Large intestine (tissue), 3 donors: ENCODE measurements around the gene IGFBP1. TPM values are rescaled to one million over a fixed set of nuclear protein-coding genes. Genes with fewer than 3 reads are reported as not detected.

Source experiments
- DNase-seq, 2 donors: peaks; one replicate each; pipeline versions ENCODE4 v3.0.0 to v3.0.0-alpha.2; 2013
- H3K27ac ChIP-seq: one replicate; pipeline ENCODE4 v1.5.1; 2013; ENCODE audit warnings: low read length
- H3K27me3 ChIP-seq: 2 replicates; pipeline ENCODE4 v1.6.1; 2013; ENCODE audit warnings: low read length; ENCODE audit not compliant: control insufficient read depth, insufficient read depth
- H3K36me3 ChIP-seq: 2 replicates; pipeline ENCODE4 v1.6.1; 2013; ENCODE audit warnings: low read length; ENCODE audit not compliant: control insufficient read depth, insufficient read depth
- H3K4me1 ChIP-seq: one replicate; pipeline ENCODE4 v1.6.1; 2013; ENCODE audit warnings: low read length; ENCODE audit not compliant: control insufficient read depth, insufficient read depth
- H3K4me3 ChIP-seq: one replicate; pipeline ENCODE4 v1.5.1; 2013; ENCODE audit warnings: low read length
- H3K9me3 ChIP-seq: one replicate; pipeline ENCODE4 v1.6.1; 2013; ENCODE audit warnings: mild to moderate bottlenecking, low read depth, low read length, moderate library complexity; ENCODE audit not compliant: control insufficient read depth
- WGBS: methylation state at CpG from one replicate; pipeline ENCODE4 v1.1.5; 2013; ENCODE audit warnings: low lambda C conversion rate; ENCODE audit not compliant: insufficient coverage; 5-methylcytosine and 5-hydroxymethylcytosine counted together
- polyA plus RNA-seq: library from polyadenylated mRNA; unstranded; fragments of 120-200 nt; gene quantifications from one replicate; pipeline ENCODE4 v1.2.1, GENCODE V29; 2013

IGFBP1 gene
- polyA plus RNA-seq, 1 donor = 0.12 TPM

- Histone ChIP-seq H3K27me3 (peaks cover 10% of the 10 kb centered on the region), H3K4me1 (no peaks in the 10 kb centered on the region), H3K9me3 (no peaks in the 10 kb centered on the region), H3K27ac (no peak overlapping the region), H3K4me3 (no peak overlapping the region), H3K36me3 (no peaks in the 10 kb centered on the region)
- no CpG with 5 or more reads among the region's 13 CpGs for whole genome bisulfite sequencing
- no peak for DNase-seq
These were observed 22.5 kb upstream of the IGFBP1 start for GRCh38 chr7:45865594-45866410.

- no peak for DNase-seq
- WGBS = no CpG with 5 or more reads among the region's 2 CpGs
- Histone ChIP-seq H3K27ac (no peak overlapping the region), H3K4me3 (no peak overlapping the region), H3K4me1 (no peaks in the 10 kb centered on the region), H3K9me3 (no peaks in the 10 kb centered on the region), H3K27me3 (peaks cover 10% of the 10 kb centered on the region), H3K36me3 (no peaks in the 10 kb centered on the region)
These were observed 20.8 kb upstream of the IGFBP1 start for GRCh38 chr7:45867471-45867870.

- no peak overlapping the region for H3K4me3 ChIP-seq
- no CpG with 5 or more reads among the region's 4 CpGs for WGBS
- no peaks in the 10 kb centered on the region for H3K4me1 ChIP-seq
- peaks cover 10% of the 10 kb centered on the region for H3K27me3 ChIP-seq
- H3K27ac ChIP-seq = no peak overlapping the region
- DNase-seq = no peak
- no peaks in the 10 kb centered on the region for H3K9me3 ChIP-seq
- H3K36me3 ChIP-seq = no peaks in the 10 kb centered on the region
These were observed 18.9 kb upstream of the IGFBP1 start for GRCh38 chr7:45869426-45869825.

DNA sequence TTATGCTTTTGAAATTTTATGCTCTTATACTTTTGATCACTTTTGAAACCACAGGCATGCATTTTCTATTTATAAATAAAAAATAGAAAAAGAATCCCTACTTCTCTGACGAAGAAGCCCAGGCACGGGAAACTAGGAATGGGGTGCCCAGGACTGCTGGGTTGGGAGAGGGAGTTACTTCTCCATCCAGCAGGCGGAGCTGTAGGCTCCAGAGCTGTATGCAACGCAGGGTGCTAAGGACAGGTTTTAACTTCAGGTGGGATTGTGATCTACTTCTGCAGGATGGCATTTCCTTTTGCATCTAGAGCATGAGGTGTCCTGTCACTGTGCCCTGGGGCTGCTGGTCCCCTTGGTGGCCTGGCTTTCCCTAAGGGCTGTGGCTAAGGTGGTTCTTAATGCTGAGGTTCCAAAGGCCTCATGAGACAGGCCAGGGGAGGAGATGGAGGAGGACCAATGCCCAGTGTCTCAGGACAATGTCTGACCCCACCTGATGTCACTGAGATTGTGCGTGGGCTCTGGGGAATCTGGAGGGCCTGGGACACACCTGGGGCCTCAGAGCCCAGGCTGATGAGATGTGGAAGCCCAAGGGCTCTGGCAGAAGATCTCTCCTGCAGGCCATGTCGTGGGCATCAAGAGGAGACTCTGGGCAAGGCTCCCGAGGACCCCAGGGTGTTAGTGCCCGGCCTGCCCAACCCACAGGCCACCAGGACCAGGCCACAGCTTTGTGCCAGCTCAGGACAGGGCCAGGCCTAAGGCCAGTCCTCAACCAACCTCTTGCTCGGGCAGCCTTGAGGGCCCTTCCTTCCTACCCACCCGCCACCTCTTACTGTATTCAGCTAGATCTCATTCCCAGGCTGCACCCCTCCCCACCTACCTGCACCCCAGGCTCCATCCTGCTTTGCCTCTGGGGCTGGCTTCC is 15.9 kb upstream of the IGFBP1 start:
- 60% methylated on average over 1 of the region's 10 CpGs for WGBS
- H3K36me3 ChIP-seq = no peaks in the 10 kb centered on the region
- no peak for DNase-seq
- no peak overlapping the region for H3K27ac ChIP-seq
- no peaks in the 10 kb centered on the region for H3K4me1 ChIP-seq
- H3K9me3 ChIP-seq = no peaks in the 10 kb centered on the region
- H3K4me3 ChIP-seq = no peak overlapping the region
- H3K27me3 ChIP-seq = peaks cover 3% of the 10 kb centered on the region

DNA sequence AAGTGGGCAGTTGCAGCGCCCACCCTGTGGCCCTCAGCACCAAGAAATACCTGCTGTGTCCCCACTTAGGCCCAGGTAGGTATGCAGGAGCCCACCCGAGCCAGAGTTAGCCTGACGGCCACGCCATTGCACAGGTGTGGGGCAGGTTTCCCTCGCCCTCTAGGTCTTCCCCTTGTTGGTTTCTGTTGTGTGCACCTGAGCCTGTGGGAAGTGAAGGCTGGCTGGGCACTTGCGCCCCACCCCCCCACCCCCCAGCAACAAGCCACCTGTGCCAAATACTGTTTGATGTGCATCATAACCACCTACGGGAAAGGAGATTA is 15.3 kb upstream of the IGFBP1 start, which contains the start of gene CCDC201:
CCDC201 (minus strand) TSS at position 48 of the 320 bp plus-strand sequence. CDS start 75 bp downstream, outside the sequence.
- no peak for DNase-seq
- Histone ChIP-seq H3K9me3 (no peaks in the 10 kb centered on the region), H3K4me3 (no peak within 1 kb of the TSS), H3K36me3 (no peaks in the 10 kb centered on the region), H3K27ac (no peak within 1 kb of the TSS), H3K4me1 (no peaks in the 10 kb centered on the region), H3K27me3 (peaks cover 1% of the 10 kb centered on the region)
- WGBS = no CpG with 5 or more reads among the region's 7 CpGs

DNA sequence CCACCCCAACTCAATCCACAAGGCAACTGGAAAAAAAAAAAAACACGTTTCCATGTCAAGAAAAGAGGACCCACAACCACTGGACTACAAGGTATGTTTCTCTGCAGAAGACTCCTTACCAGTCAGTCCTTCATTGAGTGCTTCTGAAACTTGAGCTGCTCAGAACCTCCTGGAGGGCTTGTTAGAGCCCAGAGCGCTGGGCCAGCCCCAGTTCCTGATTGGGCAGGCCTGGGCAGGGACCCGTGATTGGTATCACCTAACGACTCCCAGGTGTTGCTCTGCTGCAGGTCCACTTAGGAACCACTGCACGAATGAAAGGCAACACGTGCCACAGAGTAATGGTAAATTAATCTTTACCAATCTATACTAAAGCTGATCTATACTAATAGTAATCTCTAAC is 14.9 kb upstream of the IGFBP1 start:
- H3K36me3 ChIP-seq = no peaks in the 10 kb centered on the region
- peaks cover under 1% of the 10 kb centered on the region for H3K9me3 ChIP-seq
- no CpG with 5 or more reads among the region's 6 CpGs for WGBS
- DNase-seq = no peak
- H3K27ac ChIP-seq = no peak overlapping the region
- no peaks in the 10 kb centered on the region for H3K27me3 ChIP-seq
- no peaks in the 10 kb centered on the region for H3K4me1 ChIP-seq
- no peak overlapping the region for H3K4me3 ChIP-seq

GRCh38 chr7:45874408-45875131 is 13.7 kb upstream of the IGFBP1 start:
- Histone ChIP-seq H3K4me3 (no peak overlapping the region), H3K9me3 (peaks cover 3% of the 10 kb centered on the region), H3K27ac (no peak overlapping the region), H3K27me3 (no peaks in the 10 kb centered on the region), H3K4me1 (no peaks in the 10 kb centered on the region), H3K36me3 (no peaks in the 10 kb centered on the region)
- no peak for DNase-seq
- WGBS = no CpG with 5 or more reads among the region's 8 CpGs

- DNase-seq = no peak
- peaks cover 3% of the 10 kb centered on the region for H3K9me3 ChIP-seq
- no peak overlapping the region for H3K4me3 ChIP-seq
- H3K27ac ChIP-seq = no peak overlapping the region
- H3K4me1 ChIP-seq = no peaks in the 10 kb centered on the region
- no peaks in the 10 kb centered on the region for H3K27me3 ChIP-seq
- no CpG with 5 or more reads among the region's 2 CpGs for WGBS
- no peaks in the 10 kb centered on the region for H3K36me3 ChIP-seq
These were observed 11.8 kb upstream of the IGFBP1 start for GRCh38 chr7:45876519-45876918.

DNA sequence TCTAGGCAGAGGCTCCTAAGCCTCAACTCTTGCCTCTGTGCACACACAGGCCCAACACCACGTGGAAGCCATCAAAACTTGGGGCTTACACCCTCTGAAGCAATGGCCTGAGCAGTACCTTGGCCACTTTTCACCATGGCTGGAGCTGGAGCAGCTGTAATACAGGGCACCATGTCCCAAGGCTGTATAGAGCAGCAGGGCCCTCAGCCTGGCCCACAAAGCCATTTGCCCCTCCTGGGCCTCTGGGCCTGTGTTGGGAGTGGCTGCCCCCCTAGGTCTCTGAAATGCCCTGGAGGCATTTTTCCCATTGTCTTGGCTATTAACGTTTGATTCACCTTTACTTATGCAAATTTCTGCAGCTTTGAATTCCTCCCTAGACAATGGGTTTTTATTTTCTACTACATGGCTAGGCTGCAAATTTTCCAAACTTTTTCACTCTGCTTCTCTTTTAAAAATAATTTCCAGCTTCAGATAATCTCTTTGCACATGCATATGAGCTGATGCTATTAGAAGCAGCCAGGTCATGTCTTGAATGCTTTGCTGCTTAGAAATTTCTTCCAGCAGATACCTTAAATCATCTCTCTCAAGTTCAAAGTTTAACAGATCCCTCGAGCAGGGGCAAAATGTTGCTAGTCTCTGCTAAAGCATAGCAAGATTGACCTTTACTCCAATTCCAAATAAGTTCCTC is 9.7 kb upstream of the IGFBP1 start:
- 100% methylated on average over 1 of the region's 3 CpGs for WGBS
- Histone ChIP-seq H3K27me3 (peaks cover 9% of the 10 kb centered on the region), H3K36me3 (no peaks in the 10 kb centered on the region), H3K9me3 (peaks cover 3% of the 10 kb centered on the region), H3K27ac (no peak overlapping the region), H3K4me1 (no peaks in the 10 kb centered on the region), H3K4me3 (no peak overlapping the region)
- DNase-seq = no peak

- Histone ChIP-seq H3K27me3 (peaks cover 21% of the 10 kb centered on the region), H3K4me3 (no peak overlapping the region)
- WGBS = no CpG with 5 or more reads among the region's 7 CpGs
These were observed 7.8 kb upstream of the IGFBP1 start for GRCh38 chr7:45880433-45880860.

More at GRCh38 chr7:45880433-45880860, 7.8 kb upstream of the IGFBP1 start:
- no peaks in the 10 kb centered on the region for H3K36me3 ChIP-seq
- H3K9me3 ChIP-seq = peaks cover 3% of the 10 kb centered on the region
- no peak for DNase-seq
- no peak overlapping the region for H3K27ac ChIP-seq
- no peaks in the 10 kb centered on the region for H3K4me1 ChIP-seq
